Measurements from ENCODE around the gene TMEM30B.

The TMEM30B gene

DNA sequence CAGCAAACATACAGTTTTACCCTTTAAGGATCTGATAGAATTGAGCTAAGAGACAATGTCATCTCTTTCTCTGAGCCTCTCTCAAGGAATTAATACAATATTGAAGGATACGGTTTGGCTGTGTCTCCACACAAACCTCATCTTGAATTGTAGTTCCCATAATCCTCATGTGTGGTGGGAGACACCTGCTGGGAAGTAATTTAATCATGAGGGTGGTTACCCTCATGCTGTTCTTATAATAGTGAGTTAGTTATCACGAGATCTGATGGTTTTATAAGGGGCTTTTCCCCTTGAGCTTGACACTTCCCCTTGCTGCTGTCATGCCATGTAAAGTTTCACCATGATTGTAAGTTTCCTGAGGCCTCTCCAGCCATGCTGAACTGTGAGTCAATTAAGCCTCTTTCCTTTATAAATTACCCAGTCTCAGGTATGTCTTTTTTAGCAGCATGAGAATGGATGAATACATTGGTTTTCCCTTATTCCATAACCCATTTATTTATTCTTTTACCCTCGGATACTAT lies 47.6 kb downstream of the TMEM30B start:
- no peak for DNase-seq (ENCODE audit: low read depth)

DNA sequence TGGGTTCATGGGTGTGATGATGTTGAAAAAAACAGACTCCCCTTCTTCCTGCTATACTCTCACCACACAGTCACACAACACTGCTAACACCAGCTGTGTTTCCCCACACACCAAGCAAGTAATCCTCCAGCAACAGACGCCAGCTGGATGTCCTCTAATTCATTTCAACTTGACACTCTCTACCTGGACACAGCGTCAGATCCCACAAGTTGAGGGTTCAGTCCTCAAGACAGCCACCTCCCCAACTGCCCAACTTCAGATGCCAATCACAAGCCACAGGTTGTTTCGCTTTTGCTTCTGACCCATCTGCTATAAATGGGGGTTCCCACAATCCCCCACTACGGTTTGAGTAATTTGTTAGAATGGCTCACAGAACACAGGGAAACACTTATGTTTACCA lies 49.3 kb downstream of the TMEM30B start:
- no peak for DNase-seq (ENCODE audit: low read depth)

DNA sequence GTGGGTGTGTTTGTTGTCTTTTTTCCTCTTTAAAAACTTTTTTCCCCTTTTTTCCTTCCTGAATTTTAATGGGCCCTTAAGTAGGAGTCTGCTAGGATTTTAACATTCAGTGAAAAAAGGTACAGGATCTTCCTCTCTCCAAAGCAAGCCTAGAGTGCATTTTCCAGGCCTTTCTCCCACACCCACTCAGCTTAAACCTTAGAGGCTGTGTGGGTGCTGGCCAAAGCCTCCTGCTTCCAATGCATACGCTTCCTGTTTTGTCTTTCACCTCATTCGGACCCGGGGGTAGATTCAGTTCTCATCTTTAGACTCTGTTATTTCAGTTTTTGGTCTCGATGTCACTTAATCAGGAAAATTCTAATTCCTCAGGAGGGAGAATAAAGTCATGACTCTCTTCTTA lies 51.2 kb downstream of the TMEM30B start:
- no peak for DNase-seq (ENCODE audit: low read depth)

DNA sequence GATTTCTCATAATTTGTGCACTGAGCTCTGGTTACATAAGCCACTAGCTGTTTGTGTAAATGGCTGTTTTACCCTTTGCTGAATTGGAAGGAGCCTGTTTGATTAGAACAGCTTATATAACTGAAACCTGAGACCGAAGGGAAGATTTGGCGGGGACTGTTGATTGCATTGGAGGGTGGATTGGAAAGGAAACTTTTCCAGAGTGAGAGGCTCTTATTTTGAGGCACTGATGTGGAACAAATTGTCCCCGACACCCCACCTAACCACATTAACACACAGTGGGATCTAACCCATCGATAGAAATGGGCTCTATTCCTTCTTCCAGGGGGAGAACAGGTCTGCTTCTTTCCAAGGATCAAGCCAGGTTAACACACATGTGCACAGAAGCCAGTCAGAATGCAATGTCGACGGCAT lies 51.7 kb downstream of the TMEM30B start:
- DNase-seq (ENCODE audit: low read depth): no peak

DNA sequence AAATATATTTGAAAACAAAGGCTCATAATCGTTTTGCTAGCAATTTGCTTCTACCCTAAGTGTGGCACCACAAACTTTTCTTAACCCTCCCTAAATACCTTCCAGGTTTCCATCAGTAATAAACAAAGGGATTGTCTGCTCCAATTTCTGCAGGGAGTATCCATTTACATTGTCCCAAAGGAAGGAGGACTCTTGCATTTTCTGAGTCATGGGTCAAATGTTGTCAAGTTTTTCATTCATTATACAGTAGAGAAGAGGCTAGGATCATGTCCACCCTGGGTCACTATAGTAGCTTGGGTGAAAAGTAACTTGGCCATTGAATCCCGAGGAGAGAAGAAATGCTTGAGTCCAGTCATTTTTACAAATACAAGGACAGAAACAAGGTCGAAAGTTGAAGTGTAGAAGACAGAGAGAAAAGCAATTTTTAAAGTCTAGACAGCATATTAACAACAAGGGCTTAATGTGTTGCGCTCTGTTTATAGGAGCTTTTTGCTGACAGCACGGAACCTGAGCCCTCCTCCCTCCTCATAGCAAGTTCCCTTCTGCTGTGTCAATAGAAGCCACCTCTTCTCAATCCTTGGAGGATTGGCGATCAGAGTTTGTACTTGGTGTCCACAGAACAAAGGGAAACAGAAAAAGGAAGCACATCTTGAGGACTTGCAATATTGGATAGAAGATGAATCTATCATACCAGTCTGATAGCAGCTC lies 53.1 kb downstream of the TMEM30B start:
- no peak for DNase-seq (ENCODE audit: low read depth)
